Activated CD8-positive, alpha-beta T cell treated with anti-CD3 and anti-CD28 coated beads for 36 hours (primary cell): ENCODE measurements around the gene DBX2. TPM values are rescaled to one million over a fixed set of nuclear protein-coding genes. Genes with fewer than 3 reads are reported as not detected.
"Not testable (repeated sequence)": the region's sequence is repeated elsewhere in the genome, so short reads cannot be mapped to it uniquely, and the experiment has no call there.

Source experiments
- ATAC-seq: fragments of 200-7000 bp; cut with Tn5 transposase; one replicate; pipeline ENCODE4 v1.10.0; 2021; ENCODE audit warnings: mild to moderate bottlenecking, moderate library complexity
- CTCF ChIA-PET: fragments of 350-600 bp; sonication (Branson Sonifier 250); formaldehyde crosslinking; loops from one replicate; lab custom pipeline; 2021; ENCODE audit warnings: antibody characterized with exemption; lab: Charles Lee
- POLR2A ChIA-PET: fragments of 350-600 bp; sonication (Branson Sonifier 250); formaldehyde crosslinking; loops from one replicate; lab custom pipeline; 2021; ENCODE audit warnings: antibody characterized with exemption; lab: Charles Lee
- DNase-seq: peaks from one replicate; pipeline ENCODE4 v3.0.0-alpha.2; 2020
- H3K27ac Mint-ChIP-seq: one replicate; pipeline ENCODE4 v1.8.0; 2021; ENCODE audit warnings: mild to moderate bottlenecking, mixed read lengths
- H3K27me3 Mint-ChIP-seq: one replicate; pipeline ENCODE4 v1.8.0; 2021; ENCODE audit warnings: mixed read lengths
- H3K36me3 Mint-ChIP-seq: one replicate; pipeline ENCODE4 v1.8.0; 2021; ENCODE audit warnings: low read depth, mixed read lengths
- H3K4me1 Mint-ChIP-seq: one replicate; pipeline ENCODE4 v1.8.0; 2021; ENCODE audit warnings: low read depth, mixed read lengths
- H3K4me3 Mint-ChIP-seq: one replicate; pipeline ENCODE4 v1.8.0; 2021; ENCODE audit warnings: mild to moderate bottlenecking, moderate library complexity, mixed read lengths
- H3K9me3 Mint-ChIP-seq: one replicate; pipeline ENCODE4 v1.8.0; 2021; ENCODE audit warnings: mixed read lengths
- CTCF ChIP-seq: fragments of 200-600 bp; IDR thresholded peaks from one replicate; pipeline ENCODE4 v1.8.0; 2022; ENCODE audit warnings: antibody characterized with exemption, mild to moderate bottlenecking
- intact Hi-C: fragments of 100-400 bp; cut with micrococcal nuclease; formaldehyde crosslinking; loops from one replicate; pipeline ENCODE4 v1.10.0; 2022
- total RNA-seq, 2 experiments: library from RNA; stranded (reverse); gene quantifications; one replicate each; pipeline ENCODE4 v1.2.3, GENCODE V29; 2021

DBX2 gene
- total RNA-seq = not detected

DNA sequence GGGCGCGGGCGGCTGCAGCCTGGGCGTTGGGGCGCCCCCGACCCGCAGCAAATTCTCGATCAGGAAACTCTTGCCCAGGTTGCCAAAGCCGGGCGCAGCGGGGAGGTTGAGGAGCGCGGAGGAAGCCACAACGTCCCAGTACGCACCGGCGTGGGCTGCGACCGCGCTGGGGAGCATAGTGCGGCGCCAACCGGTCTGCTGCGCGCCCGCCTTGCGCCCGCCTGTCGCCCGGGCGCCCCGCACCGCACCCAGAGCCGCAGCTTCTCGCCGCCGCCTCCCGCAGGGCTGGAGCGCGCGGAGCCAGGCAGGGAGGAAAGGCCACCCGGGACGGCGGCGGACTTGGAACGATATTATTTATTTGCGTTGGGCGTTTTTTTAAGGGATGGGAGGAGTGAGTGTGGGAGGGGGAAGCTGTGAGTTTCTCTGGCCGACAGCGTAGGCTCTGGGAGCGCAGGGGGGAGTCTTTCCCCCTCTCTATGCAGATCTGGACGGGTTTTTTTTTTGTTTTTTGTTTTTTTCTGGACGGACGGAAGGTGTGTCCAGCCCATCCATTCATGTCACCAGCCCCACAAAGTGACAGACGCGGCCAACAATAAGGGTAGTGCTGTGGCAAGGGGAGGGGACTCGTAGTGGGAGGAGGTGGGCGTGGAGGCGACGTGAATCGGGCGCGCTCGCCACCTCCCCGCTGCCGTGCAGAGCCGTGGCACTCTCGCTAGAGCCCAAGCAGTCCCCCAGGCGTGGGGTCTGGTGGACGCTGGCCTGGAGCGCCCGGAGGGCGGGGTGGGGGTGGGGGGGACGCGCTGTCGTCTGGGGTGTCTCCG, at the start of gene DBX2:
DBX2 (minus strand) TSS at position 349 of the 821 bp plus-strand sequence; CDS start at position 177, 172 bp downstream.
- peaks cover 3% of the 10 kb centered on the region for H3K4me1 Mint-ChIP-seq
- peaks cover 49% of the 10 kb centered on the region for H3K27me3 Mint-ChIP-seq
- H3K27ac Mint-ChIP-seq = no peak within 1 kb of the TSS
- no peaks in the 10 kb centered on the region for H3K36me3 Mint-ChIP-seq
- ATAC-seq (peak; percentile 17), DNase-seq (peak; percentile 2)
- ChIA-PET POLR2A (interaction anchor here (0.6 kb wide), 1 partner anchor 61 kb away, joined by 3 read pairs; no protein-coding TSS in a partner anchor), CTCF (no interaction called here)
- no peaks in the 10 kb centered on the region for H3K9me3 Mint-ChIP-seq
- peak within 1 kb of the TSS; percentile 47 for H3K4me3 Mint-ChIP-seq
- no peak for TF ChIP-seq CTCF
- intact Hi-C loops = no loop called here

DNA sequence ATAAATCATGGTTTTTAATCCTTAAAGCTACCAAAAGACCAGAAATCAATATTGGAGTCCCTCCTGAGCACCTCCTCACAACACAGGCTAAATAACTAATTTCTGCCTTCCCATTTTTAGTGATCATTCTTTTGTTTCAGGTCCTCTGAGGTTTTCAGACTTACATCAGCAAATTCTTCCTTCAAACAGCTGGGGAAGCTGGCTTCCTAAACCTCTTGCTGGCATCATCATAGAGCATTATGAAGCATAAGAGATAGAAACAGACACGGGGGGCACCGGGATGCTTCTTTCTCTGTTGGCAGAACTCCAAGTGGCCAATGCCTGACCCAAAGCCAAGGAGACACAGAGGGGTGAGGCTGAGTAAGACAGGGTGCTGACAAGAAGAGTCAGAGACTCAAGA, 47.9 kb upstream of the DBX2 start:
- Mint-ChIP-seq H3K4me1 (no peaks in the 10 kb centered on the region), H3K27ac (no peak overlapping the region), H3K36me3 (no peaks in the 10 kb centered on the region), H3K9me3 (no peaks in the 10 kb centered on the region), H3K4me3 (no peak overlapping the region), H3K27me3 (peaks cover 19% of the 10 kb centered on the region)
- ChIA-PET POLR2A (no interaction called here), CTCF (no interaction called here)
- DNase-seq = no peak
- no peak for ATAC-seq
- intact Hi-C loops = no loop called here
- TF ChIP-seq CTCF = no peak

- H3K4me3 Mint-ChIP-seq, H3K27ac Mint-ChIP-seq, POLR2A ChIA-PET, intact Hi-C loops, H3K4me1 Mint-ChIP-seq, H3K36me3 Mint-ChIP-seq, H3K9me3 Mint-ChIP-seq, ATAC-seq, DNase-seq: not testable (repeated sequence)
- CTCF ChIA-PET = interaction anchor here (1.0 kb wide), 1 partner anchor 147 kb away, joined by 3 read pairs; no protein-coding TSS in a partner anchor
- peaks cover 23% of the 10 kb centered on the region for H3K27me3 Mint-ChIP-seq
Measured at GRCh38 chr12:45095417-45095816, 44.5 kb upstream of the DBX2 start.

GRCh38 chr12:45093051-45093450, 42.2 kb upstream of the DBX2 start:
- ATAC-seq = no peak
- H3K27ac Mint-ChIP-seq = no peak overlapping the region
- no peak for TF ChIP-seq CTCF

GRCh38 chr12:45089411-45090075, 38.6 kb upstream of the DBX2 start:
- ATAC-seq (no peak), DNase-seq (no peak)
- Mint-ChIP-seq H3K9me3 (peaks cover 6% of the 10 kb centered on the region), H3K27ac (no peak overlapping the region), H3K36me3 (peaks cover 2% of the 10 kb centered on the region), H3K4me3 (no peak overlapping the region), H3K27me3 (peaks cover 21% of the 10 kb centered on the region), H3K4me1 (no peaks in the 10 kb centered on the region)
- no peak for TF ChIP-seq CTCF
- intact Hi-C loops = no loop called here
- ChIA-PET CTCF (no interaction called here), POLR2A (no interaction called here)

More at GRCh38 chr12:45093051-45093450, 42.2 kb upstream of the DBX2 start:
- Mint-ChIP-seq H3K4me3 (no peak overlapping the region), H3K4me1 (no peaks in the 10 kb centered on the region), H3K27me3 (peaks cover 18% of the 10 kb centered on the region), H3K9me3 (no peaks in the 10 kb centered on the region), H3K36me3 (no peaks in the 10 kb centered on the region)
- ChIA-PET CTCF (no interaction called here), POLR2A (no interaction called here)
- no peak for DNase-seq
- intact Hi-C loops = no loop called here
